ENCODE results near the gene CDK3. TPM values are rescaled to one million over a fixed set of nuclear protein-coding genes. Genes with fewer than 3 reads are reported as not detected.
A peak's percentile ranks its signal among the peaks of the same experiment; 100 is the strongest.
"Not testable (repeated sequence)": the region's sequence is repeated elsewhere in the genome, so short reads cannot be mapped to it uniquely, and the experiment has no call there.

CDK3 gene
- total RNA-seq, 1 donor, result 1.1 TPM

- DNase-seq (ENCODE audit: low read depth), result peak; percentile 49
- TF ChIP-seq CTCF (IDR thresholded peaks at IDR 0.05; ENCODE audit: insufficient read depth, low read length), result no peak
- no peak overlapping the region for H3K4me3 ChIP-seq (ENCODE audit: low read depth, low read length)
These were observed 30.6 kb upstream of the CDK3 start for GRCh38 chr17:75970011-75970523.

GRCh38 chr17:75970626-75971025 is 30.0 kb upstream of the CDK3 start:
- TF ChIP-seq CTCF (IDR thresholded peaks at IDR 0.05; ENCODE audit: insufficient read depth, low read length), result no peak
- H3K4me3 ChIP-seq (ENCODE audit: low read depth, low read length), result no peak overlapping the region
- DNase-seq (ENCODE audit: low read depth), result no peak

GRCh38 chr17:75975187-75975586 is 25.5 kb upstream of the CDK3 start:
- not testable (repeated sequence) for H3K4me3 ChIP-seq (ENCODE audit: low read depth, low read length); DNase-seq (ENCODE audit: low read depth)

GRCh38 chr17:75975757-75976174 is 24.9 kb upstream of the CDK3 start:
- H3K4me3 ChIP-seq (ENCODE audit: low read depth, low read length), result peak overlapping the region; percentile 4
- no peak for DNase-seq (ENCODE audit: low read depth)
- no peak for TF ChIP-seq CTCF (IDR thresholded peaks at IDR 0.05; ENCODE audit: insufficient read depth, low read length)

GRCh38 chr17:75976175-75976848 is 24.3 kb upstream of the CDK3 start:
- peak overlapping the region; percentile 32 for H3K4me3 ChIP-seq (ENCODE audit: low read depth, low read length)
- DNase-seq (ENCODE audit: low read depth), result peak; percentile 37
- no peak for TF ChIP-seq CTCF (IDR thresholded peaks at IDR 0.05; ENCODE audit: insufficient read depth, low read length)

- peak within 1 kb of the TSS; percentile 93 for H3K4me3 ChIP-seq (ENCODE audit: low read depth, low read length)
- peak; percentile 96 for DNase-seq (ENCODE audit: low read depth)
- TF ChIP-seq CTCF (IDR thresholded peaks at IDR 0.05; ENCODE audit: insufficient read depth, low read length), result peak; percentile 18
These were observed 21.5 kb upstream of the CDK3 start, which contains the start of the genes ACOX1 and TEN1 for GRCh38 chr17:75978938-75979704. Gene ACOX1, minus strand, starts transcription at chr17:75979166. Its CDS starts 93 bp downstream, at chr17:75979073. Gene TEN1, plus strand, starts transcription at chr17:75979240. Its CDS starts 6,953 bp downstream, at chr17:75986193.

GRCh38 chr17:75979705-75980187 is 20.9 kb upstream of the CDK3 start:
- peak overlapping the region; percentile 93 for H3K4me3 ChIP-seq (ENCODE audit: low read depth, low read length)
- peak; percentile 89 for DNase-seq (ENCODE audit: low read depth)
- no peak for TF ChIP-seq CTCF (IDR thresholded peaks at IDR 0.05; ENCODE audit: insufficient read depth, low read length)
